VCaP (cell line): ENCODE measurements around the gene PPP6R2.
A peak's percentile ranks its signal among the peaks of the same experiment; 100 is the strongest.
"Not testable (repeated sequence)": the region's sequence is repeated elsewhere in the genome, so short reads cannot be mapped to it uniquely, and the experiment has no call there.

Source experiments
- H3K27ac ChIP-seq: fragments of 450-650 bp; 2 replicates; pipeline ENCODE4 v1.5.1; 2017
- TF ChIP-seq, protein P1 (sequence below): fragments of 450-650 bp; conservative IDR thresholded peaks from 2 replicates; pipeline ENCODE4 v1.5.1; 2017; ENCODE audit warnings: mild to moderate bottlenecking, moderate library complexity

PPP6R2 gene

DNA sequence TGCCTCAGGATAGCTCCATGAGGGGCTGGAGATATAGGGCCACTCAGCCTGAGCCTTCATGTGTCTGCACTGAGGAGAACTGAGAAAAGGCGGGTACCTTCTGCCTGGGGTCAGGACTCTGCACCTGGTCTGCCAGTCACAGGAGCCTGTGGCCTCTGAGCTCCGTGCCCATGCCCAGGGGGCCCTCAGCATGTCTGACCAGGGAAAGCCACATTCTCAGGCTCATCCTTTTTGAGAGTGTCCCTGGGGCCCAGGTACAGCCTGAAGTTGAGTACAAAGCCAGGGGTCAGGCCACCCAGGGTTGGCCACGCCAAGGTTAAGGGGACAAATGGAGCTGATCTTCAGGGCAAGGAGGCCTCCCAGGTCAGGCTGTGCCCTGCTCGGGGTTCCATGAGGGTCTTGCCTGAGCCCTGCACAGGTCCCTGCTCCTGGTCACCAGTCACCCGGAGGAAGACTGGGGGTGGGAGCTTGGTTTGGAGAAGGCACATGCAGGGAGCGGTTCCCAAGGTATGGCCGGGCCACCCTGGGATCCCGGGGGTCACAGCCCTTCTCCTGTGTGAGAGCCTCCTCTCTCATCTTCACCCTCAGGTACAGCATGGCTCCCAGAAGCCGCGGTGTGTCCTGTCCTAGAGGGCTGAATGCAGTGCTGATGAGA lies 22.3 kb upstream of the PPP6R2 start:
- TF ChIP-seq, protein P1, sequence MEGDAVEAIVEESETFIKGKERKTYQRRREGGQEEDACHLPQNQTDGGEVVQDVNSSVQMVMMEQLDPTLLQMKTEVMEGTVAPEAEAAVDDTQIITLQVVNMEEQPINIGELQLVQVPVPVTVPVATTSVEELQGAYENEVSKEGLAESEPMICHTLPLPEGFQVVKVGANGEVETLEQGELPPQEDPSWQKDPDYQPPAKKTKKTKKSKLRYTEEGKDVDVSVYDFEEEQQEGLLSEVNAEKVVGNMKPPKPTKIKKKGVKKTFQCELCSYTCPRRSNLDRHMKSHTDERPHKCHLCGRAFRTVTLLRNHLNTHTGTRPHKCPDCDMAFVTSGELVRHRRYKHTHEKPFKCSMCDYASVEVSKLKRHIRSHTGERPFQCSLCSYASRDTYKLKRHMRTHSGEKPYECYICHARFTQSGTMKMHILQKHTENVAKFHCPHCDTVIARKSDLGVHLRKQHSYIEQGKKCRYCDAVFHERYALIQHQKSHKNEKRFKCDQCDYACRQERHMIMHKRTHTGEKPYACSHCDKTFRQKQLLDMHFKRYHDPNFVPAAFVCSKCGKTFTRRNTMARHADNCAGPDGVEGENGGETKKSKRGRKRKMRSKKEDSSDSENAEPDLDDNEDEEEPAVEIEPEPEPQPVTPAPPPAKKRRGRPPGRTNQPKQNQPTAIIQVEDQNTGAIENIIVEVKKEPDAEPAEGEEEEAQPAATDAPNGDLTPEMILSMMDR = no peak
- H3K27ac ChIP-seq = no peak overlapping the region

DNA sequence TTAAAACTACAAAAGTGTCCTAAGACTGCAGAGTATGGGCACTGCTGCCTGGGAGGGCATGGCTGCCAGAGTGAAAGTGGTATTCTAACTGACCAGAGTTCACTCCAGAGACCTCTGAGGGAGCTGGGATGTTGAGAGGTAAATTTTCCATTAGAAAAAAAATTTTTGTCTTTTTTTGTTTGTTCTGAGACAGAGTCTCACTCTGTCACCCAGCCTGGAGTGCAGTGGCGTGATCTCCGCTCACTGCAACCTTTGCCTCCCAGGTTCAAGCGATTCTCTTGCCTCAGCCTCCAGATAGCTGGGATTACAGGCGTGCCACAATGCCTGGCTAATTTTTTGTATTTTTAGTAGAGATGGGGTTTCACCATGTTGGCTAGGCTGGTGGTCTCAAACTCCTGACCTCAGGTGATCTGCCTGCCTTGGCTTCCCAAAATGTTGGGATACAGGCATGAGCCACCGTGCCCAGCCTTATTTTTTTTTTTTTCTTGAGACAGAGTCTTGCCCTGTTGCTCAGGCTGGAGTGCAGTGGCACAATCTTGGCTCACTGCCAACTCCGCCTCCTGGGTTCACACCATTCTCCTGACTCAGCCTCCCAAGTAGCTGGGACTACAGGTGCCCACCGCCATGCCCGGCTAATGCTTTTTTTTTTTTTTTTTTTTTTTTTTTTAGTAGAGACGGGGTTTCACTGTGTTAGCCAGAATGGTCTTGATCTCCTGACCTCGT lies 20.6 kb upstream of the PPP6R2 start:
- H3K27ac ChIP-seq = not testable (repeated sequence)

DNA sequence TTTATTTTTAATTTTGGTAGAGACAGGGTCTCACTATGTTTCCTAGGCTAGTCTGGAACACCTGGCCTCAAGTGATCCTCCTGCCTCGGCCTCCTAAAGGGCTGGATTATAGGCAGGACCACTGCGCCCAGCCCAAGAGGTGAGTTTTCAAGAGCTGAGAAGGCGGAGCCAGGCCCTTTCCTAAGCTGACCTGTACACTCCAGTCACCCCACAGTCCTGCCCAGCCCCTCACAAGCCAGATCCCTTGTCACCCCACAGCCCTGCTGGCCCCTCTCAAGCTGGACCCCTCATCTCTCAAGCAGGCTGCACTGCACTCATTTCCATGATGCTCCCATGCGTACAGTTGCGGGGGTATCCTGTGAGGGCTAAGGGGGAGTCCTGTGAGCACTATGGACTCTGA lies 19.2 kb upstream of the PPP6R2 start:
- TF ChIP-seq, protein P1 = no peak

DNA sequence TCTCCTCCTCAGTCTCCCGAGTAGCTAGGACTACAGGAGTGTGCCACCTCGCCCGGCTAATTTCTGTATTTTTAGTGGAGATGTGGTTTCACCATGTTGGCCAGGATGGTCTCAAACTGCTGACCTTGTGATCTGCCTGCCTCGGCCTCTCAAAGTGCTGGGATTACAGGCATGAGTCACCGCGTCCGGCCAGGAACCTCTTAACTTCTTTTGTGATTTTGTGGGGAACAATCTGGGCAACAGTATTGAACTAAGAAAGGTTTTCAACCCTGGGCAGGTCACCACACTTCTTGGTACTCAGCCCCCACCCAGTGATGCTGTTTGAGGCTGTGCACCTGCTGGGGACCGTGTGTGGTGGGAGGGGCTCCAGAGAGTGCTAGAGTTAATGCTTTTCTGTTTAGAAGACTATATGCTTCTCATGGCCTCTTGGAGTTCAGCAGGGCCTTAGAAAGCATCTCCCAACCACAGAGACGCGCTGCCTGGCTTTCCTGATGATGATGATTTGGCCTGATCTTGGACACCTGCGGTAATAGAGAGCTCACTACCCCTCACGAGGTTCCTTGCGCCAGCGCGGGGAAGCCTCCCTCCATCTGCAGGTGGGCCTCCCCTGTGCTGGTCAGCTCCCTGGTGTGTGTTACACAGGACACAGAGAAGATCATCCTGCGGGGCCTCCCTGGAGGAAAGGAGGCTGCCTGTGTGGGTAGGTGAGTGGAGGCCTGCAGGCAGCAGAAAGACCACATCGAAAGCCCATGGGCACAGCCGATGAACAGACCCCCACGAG lies 17.5 kb upstream of the PPP6R2 start:
- H3K27ac ChIP-seq = no peak overlapping the region; the same call in 1 of the 2 replicates
- TF ChIP-seq, protein P1 = no peak

More for the DNA sequence above, 19.2 kb upstream of the PPP6R2 start:
- H3K27ac ChIP-seq = no peak overlapping the region

DNA sequence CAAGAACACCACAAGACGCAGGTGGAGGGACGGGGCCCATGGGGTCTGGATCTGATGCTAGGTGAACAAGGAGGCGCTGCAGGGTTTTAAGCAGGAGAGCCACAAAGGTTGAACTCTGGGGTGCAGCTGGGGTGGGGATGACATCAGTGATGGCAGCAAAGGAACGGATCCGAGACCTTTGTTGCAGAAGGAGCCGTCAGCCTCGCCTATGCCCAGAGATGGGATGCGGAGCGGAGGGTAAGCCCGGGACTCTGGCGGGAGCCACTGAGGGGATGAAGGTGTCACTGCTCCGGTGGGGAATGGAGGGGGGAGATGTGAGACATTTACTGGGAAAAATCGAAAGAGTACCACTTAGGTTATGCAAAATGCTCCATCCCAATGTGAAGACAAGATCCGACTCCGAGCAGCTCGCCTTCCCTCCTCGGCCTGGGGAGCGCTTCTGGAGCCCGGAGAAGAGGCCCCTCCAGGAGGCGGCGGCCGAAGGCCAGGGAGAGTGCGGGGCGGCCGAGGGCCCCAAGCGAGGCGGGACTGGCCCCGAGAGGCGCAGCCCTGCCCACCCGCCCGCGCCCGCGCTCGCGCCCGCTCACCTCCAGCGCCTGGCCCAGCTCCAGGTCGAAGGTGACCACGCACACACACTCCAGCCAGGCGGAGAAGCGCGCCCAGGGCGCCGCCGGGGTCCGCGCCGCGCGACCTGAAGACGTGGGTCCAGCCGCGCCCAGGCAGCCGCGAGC lies 16.7 kb upstream of the PPP6R2 start:
- H3K27ac ChIP-seq = peak overlapping the region; percentile 86

DNA sequence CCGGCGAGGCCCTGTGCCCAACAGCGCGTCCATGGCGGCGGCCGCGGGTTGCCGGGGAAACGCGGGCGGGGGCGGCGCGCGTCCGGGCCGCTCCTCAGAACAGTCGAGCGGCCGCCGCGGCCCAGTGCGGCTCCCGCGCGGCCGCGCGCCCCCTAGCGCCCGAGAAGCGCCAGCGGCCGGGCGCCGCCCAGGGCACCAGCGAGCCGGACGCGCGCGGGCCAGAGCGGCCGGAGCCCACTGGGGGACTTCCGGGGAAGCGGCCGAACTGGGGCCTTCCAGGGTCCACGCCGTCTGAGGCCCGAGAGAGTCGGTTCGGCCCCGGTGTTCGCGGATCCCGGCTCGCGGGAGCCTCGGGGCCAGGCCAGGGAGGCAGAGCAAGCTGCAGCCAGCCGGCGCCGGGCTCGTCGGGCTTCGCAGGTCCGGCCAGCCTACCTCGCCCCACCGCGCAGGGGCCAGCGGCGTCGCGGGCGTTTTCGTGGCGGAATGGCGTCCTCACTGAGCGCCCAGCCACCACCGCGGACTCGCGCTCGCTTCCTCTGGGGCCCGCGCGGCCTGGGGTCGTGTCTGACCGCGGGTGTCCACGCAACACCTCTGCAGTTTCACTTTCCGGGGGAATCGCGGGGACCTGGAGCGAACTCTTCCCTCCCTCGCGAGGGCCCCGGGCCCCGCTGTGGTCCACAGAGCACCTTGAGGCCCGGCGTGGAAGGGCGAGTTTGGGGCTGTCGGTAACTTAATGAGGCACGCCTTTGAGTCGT lies 16.0 kb upstream of the PPP6R2 start, which contains the start of gene DENND6B:
Gene DENND6B, minus strand, starts transcription at position 57 of the 755 bp plus-strand sequence. Its CDS starts 24 bp downstream, at position 33.
- TF ChIP-seq, protein P1 = peak; percentile 89

More for the DNA sequence above, 16.7 kb upstream of the PPP6R2 start:
- TF ChIP-seq, protein P1 = no peak

DNA sequence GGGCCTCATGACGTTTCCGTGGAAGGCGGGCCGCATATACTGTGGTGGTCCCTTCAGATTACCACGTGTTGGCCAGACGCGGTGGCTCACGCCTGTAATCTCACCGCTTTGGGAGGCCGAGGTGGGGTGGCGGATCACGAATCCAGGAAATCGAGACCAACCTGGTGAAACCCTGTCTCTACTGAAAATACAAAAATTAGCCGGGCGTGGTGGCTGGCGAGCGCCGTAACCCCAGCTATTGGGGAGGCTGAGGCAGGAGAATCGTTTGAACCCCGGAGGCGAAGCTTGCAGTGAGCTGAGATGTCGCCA lies 15.5 kb upstream of the PPP6R2 start:
- TF ChIP-seq, protein P1 = no peak
- peak overlapping the region; percentile 86 for H3K27ac ChIP-seq

More for the DNA sequence above, 16.0 kb upstream of the PPP6R2 start, which contains the start of gene DENND6B:
- H3K27ac ChIP-seq = peak within 1 kb of the TSS; percentile 86
